Brain pericyte (primary cell): ENCODE measurements around the gene OR4C11.

Experiments used
- DNase-seq: peaks from one replicate; pipeline ENCODE4 v3.0.0-alpha.2; 2012; ENCODE audit warnings: low read depth, low spot score

Gene OR4C11

GRCh38 chr11:55607545-55607944 is at the start of gene OR4C11:
TSS of gene OR4C11 (minus strand) at chr11:55607645. CDS start at chr11:55604373, 3,272 bp downstream.
- DNase-seq, result no peak

- no peak for DNase-seq
Observed at GRCh38 chr11:55655096-55655495, 47.7 kb upstream of the OR4C11 start.

GRCh38 chr11:55652560-55652959 is 45.1 kb upstream of the OR4C11 start:
- no peak for DNase-seq

GRCh38 chr11:55648027-55648426 is 40.6 kb upstream of the OR4C11 start, which contains the start of gene OR4S2:
TSS of gene OR4S2 (plus strand) at chr11:55648327. CDS start at chr11:55650904, 2,577 bp downstream.
- no peak for DNase-seq

- DNase-seq, result no peak
Observed at GRCh38 chr11:55634813-55635212, 27.4 kb upstream of the OR4C11 start, which contains the start of gene OR4P4. TSS of gene OR4P4 (plus strand) at chr11:55635113.

GRCh38 chr11:55624531-55624930 is 17.1 kb upstream of the OR4C11 start:
- no peak for DNase-seq

- DNase-seq, result no peak
Observed at GRCh38 chr11:55572548-55572947, 34.9 kb downstream of the OR4C11 start.

GRCh38 chr11:55571828-55572227 is 35.6 kb downstream of the OR4C11 start, which contains the start of gene OR4C16:
TSS of gene OR4C16 (plus strand) at chr11:55572128. CDS start at chr11:55572128, 0 bp downstream.
- DNase-seq, result no peak

GRCh38 chr11:55554169-55554568 is 53.3 kb downstream of the OR4C11 start, which contains the start of gene OR4C15:
TSS of gene OR4C15 (plus strand) at chr11:55554469. CDS start at chr11:55554469, 0 bp downstream.
- DNase-seq, result no peak
